ENCODE measurements around the gene SULT1C4.

DNA sequence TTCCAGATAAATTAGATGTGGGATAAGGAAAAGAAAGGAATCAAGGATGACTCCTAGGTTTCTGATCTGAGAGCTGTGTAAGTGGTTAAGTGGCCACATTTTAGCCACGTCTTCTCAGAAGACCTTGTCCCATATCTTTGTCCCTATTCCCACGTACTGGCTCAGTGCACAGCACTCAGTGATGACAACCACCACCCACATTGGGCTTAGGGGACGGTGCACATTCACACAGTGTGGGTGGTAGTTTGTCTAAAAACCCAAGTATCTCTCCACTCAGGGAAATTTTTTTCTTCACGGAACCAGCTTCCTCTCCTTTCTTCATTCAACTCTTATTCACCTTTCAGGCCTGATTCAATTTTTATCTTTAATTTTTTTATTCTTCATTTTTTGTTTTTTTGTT, 40.7 kb downstream of the SULT1C4 start:
- TF ChIP-seq POLR2AphosphoS5 (IDR thresholded peaks at IDR 0.05; ENCODE audit: borderline replicate concordance, low read depth, low read length) (no peak), EZH2 (IDR thresholded peaks at IDR 0.05) (no peak)

Measured in SK-N-MC (cell line).